T-cell (primary cell): ENCODE data around the gene MBNL3. TPM values are rescaled to one million over a fixed set of nuclear protein-coding genes. Genes with fewer than 3 reads are reported as not detected.

Experiments used
- ATAC-seq, 4 experiments: fragments of 200-7000 bp in 3 of 4; fragments of 150-1000 bp in 1 of 4; cut with Tn5 transposase; replicated peaks in 1 of 4; 1 replicate in 3 of 4; 2 replicates in 1 of 4; pipeline ENCODE4 v1.10.0; 2021; ENCODE audit warnings: moderate library complexity in 3 of 4, mild to moderate bottlenecking in 2 of 4, moderate number of reproducible peaks in 1 of 4
- CTCF ChIA-PET, 2 donors: fragments of 300-600 bp; sonication (Branson Sonifier 250); formaldehyde crosslinking; loops; one replicate each; lab custom pipeline; 2022; ENCODE audit warnings: antibody characterized with exemption in 2 of 2; lab: Charles Lee
- POLR2A ChIA-PET, 2 donors: fragments of 300-600 bp; sonication (Branson Sonifier 250); formaldehyde crosslinking; loops; one replicate each; lab custom pipeline; 2022; ENCODE audit warnings: antibody characterized with exemption in 2 of 2; lab: Charles Lee
- DNase-seq, 35 experiments: peaks; one replicate each; pipeline versions ENCODE4 v3.0.0 to v3.0.0-alpha.2; 2013 to 2023
- H3K27ac ChIP-seq: one replicate; pipeline ENCODE4 v1.5.1; 2013; ENCODE audit warnings: low read length
- H3K27me3 ChIP-seq, 2 experiments: replicated peaks in 1 of 2; 1 replicate in 1 of 2; 2 replicates in 1 of 2; pipeline versions ENCODE4 v1.6.1 to v1.7.0; 2013; ENCODE audit warnings: low read length in 1 of 2, mixed read lengths in 1 of 2; ENCODE audit not compliant: control insufficient read depth in 2 of 2, insufficient read depth in 2 of 2; ENCODE audit errors: extremely low read depth in 1 of 2
- H3K36me3 ChIP-seq, 2 donors: 1 replicate in 1 of 2; 2 replicates in 1 of 2; pipeline versions ENCODE4 v1.6.1 to v1.7.0; 2013; ENCODE audit warnings: low read length in 1 of 2; ENCODE audit not compliant: control insufficient read depth in 2 of 2, insufficient read depth in 1 of 2; ENCODE audit errors: extremely low read depth in 1 of 2
- H3K4me1 ChIP-seq, 2 experiments: 1 replicate in 1 of 2; 2 replicates in 1 of 2; pipeline versions ENCODE4 v1.6.1 to v1.7.0; 2013; ENCODE audit warnings: low read length in 2 of 2, mixed read lengths in 1 of 2; ENCODE audit not compliant: insufficient read depth in 2 of 2, control insufficient read depth in 1 of 2; ENCODE audit errors: extremely low read depth in 1 of 2
- H3K4me3 ChIP-seq, 2 donors: 1 replicate in 1 of 2; 2 replicates in 1 of 2; pipeline versions ENCODE4 v1.5.1 to v1.7.0; 2013; ENCODE audit warnings: mild to moderate bottlenecking in 2 of 2, low read length in 1 of 2, moderate library complexity in 1 of 2; ENCODE audit not compliant: control insufficient read depth in 1 of 2; ENCODE audit errors: extremely low read depth in 1 of 2
- H3K9me3 ChIP-seq: 2 replicates; pipeline ENCODE4 v1.7.0; 2013
- H3K27ac Mint-ChIP-seq, 2 donors: one replicate each; pipeline ENCODE4 v1.8.0; 2020 to 2021; ENCODE audit warnings: mild to moderate bottlenecking in 2 of 2, mixed read lengths in 2 of 2
- H3K27me3 Mint-ChIP-seq, 2 donors: one replicate each; pipeline ENCODE4 v1.8.0; 2021 to 2022; ENCODE audit warnings: mixed read lengths in 2 of 2
- H3K36me3 Mint-ChIP-seq: one replicate; pipeline ENCODE4 v1.8.0; 2021; ENCODE audit warnings: mixed read lengths
- H3K4me1 Mint-ChIP-seq, 3 donors: one replicate each; pipeline ENCODE4 v1.8.0; 2020 to 2022; ENCODE audit warnings: mixed read lengths in 3 of 3, mild to moderate bottlenecking in 1 of 3
- H3K4me3 Mint-ChIP-seq, 3 donors: one replicate each; pipeline ENCODE4 v1.8.0; 2020 to 2022; ENCODE audit warnings: mild to moderate bottlenecking in 3 of 3, mixed read lengths in 3 of 3, moderate library complexity in 3 of 3
- H3K9me3 Mint-ChIP-seq, 3 donors: one replicate each; pipeline ENCODE4 v1.8.0; 2020 to 2022; ENCODE audit warnings: mixed read lengths in 3 of 3
- WGBS: methylation state at CpG from one replicate; pipeline ENCODE4 v1.1.5; 2013; ENCODE audit warnings: missing lambda C conversion rate; ENCODE audit not compliant: insufficient coverage; 5-methylcytosine and 5-hydroxymethylcytosine counted together
- total RNA-seq, 35 experiments: library from RNA in 6 of 35; stranded (reverse) in 6 of 35; fragments of 120-200 nt in 1 of 35; gene quantifications; one replicate each; pipeline versions ENCODE4 v1.2.1 to v1.2.4 and lab custom pipeline; 2013 to 2026

Gene MBNL3
- total RNA-seq, 5 donors from 2014 or later (not counting 1 experiment from before 2014, with no cell fraction given) = 23.3 to 39.5 (median 27.2) TPM

GRCh38 chrX:132435222-132435621 is 53.6 kb downstream of the MBNL3 start:
- CTCF ChIA-PET = no interaction called here
- Histone ChIP-seq H3K36me3 (no peaks in the 10 kb centered on the region), H3K27ac (no peak overlapping the region), H3K4me3 (no peak overlapping the region), H3K9me3 (no peaks in the 10 kb centered on the region), H3K4me1 (no peaks in the 10 kb centered on the region), H3K27me3 (no peaks in the 10 kb centered on the region)
- H3K9me3 Mint-ChIP-seq = no peaks in the 10 kb centered on the region
- ATAC-seq (no peak), DNase-seq (no peak)
- peaks cover 0 to 31% of the 10 kb centered on the region in 2 donors for H3K27me3 Mint-ChIP-seq
- H3K4me1 Mint-ChIP-seq = no peaks in the 10 kb centered on the region
- POLR2A ChIA-PET = no interaction called here
- H3K27ac Mint-ChIP-seq = no peak overlapping the region
- no CpG with 5 or more reads among the region's 1 CpG for WGBS
- no peak overlapping the region for H3K4me3 Mint-ChIP-seq
- H3K36me3 Mint-ChIP-seq = peaks cover 22% of the 10 kb centered on the region

GRCh38 chrX:132433551-132433950 is 55.3 kb downstream of the MBNL3 start:
- no peak for DNase-seq
- no peak overlapping the region for H3K27ac ChIP-seq
- no peaks in the 10 kb centered on the region for H3K9me3 Mint-ChIP-seq
- no peaks in the 10 kb centered on the region for H3K4me1 Mint-ChIP-seq
- peaks cover 0 to 33% of the 10 kb centered on the region in 2 donors for H3K27me3 Mint-ChIP-seq
- ATAC-seq = no peak
- peaks cover 22% of the 10 kb centered on the region for H3K36me3 Mint-ChIP-seq
- H3K4me3 ChIP-seq = no peak overlapping the region
- no peaks in the 10 kb centered on the region for H3K27me3 ChIP-seq
- ChIA-PET POLR2A (no interaction called here), CTCF (no interaction called here)
- no CpG with 5 or more reads among the region's 6 CpGs for WGBS
- H3K27ac Mint-ChIP-seq = no peak overlapping the region
- H3K4me1 ChIP-seq = no peaks in the 10 kb centered on the region
- no peaks in the 10 kb centered on the region for H3K9me3 ChIP-seq
- H3K4me3 Mint-ChIP-seq = no peak overlapping the region
- H3K36me3 ChIP-seq = no peaks in the 10 kb centered on the region

- H3K27ac Mint-ChIP-seq = no peak overlapping the region
- no peak overlapping the region for H3K4me3 Mint-ChIP-seq
- Histone ChIP-seq H3K36me3 (no peaks in the 10 kb centered on the region), H3K9me3 (no peaks in the 10 kb centered on the region), H3K27me3 (no peaks in the 10 kb centered on the region), H3K4me1 (no peaks in the 10 kb centered on the region), H3K27ac (no peak overlapping the region), H3K4me3 (no peak overlapping the region)
- peaks cover 0 to 33% of the 10 kb centered on the region in 2 donors for H3K27me3 Mint-ChIP-seq
- WGBS = no CpG with 5 or more reads among the region's 2 CpGs
- POLR2A ChIA-PET = interaction anchor here in 1 of 2 donors (0.7 kb wide), 1 partner anchor 123 kb away, joined by 3 read pairs; no protein-coding TSS in a partner anchor
- CTCF ChIA-PET = no interaction called here
- H3K4me1 Mint-ChIP-seq = no peaks in the 10 kb centered on the region
- no peaks in the 10 kb centered on the region for H3K9me3 Mint-ChIP-seq
- DNase-seq = no peak
- no peak for ATAC-seq
- H3K36me3 Mint-ChIP-seq = peaks cover 22% of the 10 kb centered on the region
Observed at GRCh38 chrX:132433001-132433400, 55.8 kb downstream of the MBNL3 start.

- DNase-seq (no peak), ATAC-seq (no peak)
- Histone ChIP-seq H3K27ac (no peak overlapping the region), H3K36me3 (no peaks in the 10 kb centered on the region), H3K4me3 (no peak overlapping the region), H3K4me1 (no peaks in the 10 kb centered on the region), H3K27me3 (no peaks in the 10 kb centered on the region), H3K9me3 (no peaks in the 10 kb centered on the region)
- Mint-ChIP-seq H3K27ac (no peak overlapping the region), H3K36me3 (peaks cover 7% of the 10 kb centered on the region), H3K27me3 (peaks cover 0 to 21% of the 10 kb centered on the region in 2 donors), H3K4me3 (no peak overlapping the region), H3K4me1 (peaks cover 2 to 13% (median 12%) of the 10 kb centered on the region in 3 donors), H3K9me3 (no peaks in the 10 kb centered on the region)
- CTCF ChIA-PET = no interaction called here
- POLR2A ChIA-PET = no interaction called here
Observed at GRCh38 chrX:132428896-132429295, 59.9 kb downstream of the MBNL3 start.

GRCh38 chrX:132426695-132427281 is 62.0 kb downstream of the MBNL3 start:
- Histone ChIP-seq H3K27ac (no peak overlapping the region), H3K36me3 (no peaks in the 10 kb centered on the region), H3K4me1 (no peaks in the 10 kb centered on the region), H3K4me3 (no peak overlapping the region), H3K9me3 (no peaks in the 10 kb centered on the region), H3K27me3 (no peaks in the 10 kb centered on the region)
- H3K27me3 Mint-ChIP-seq = peaks cover 0 to 15% of the 10 kb centered on the region in 2 donors
- DNase-seq = no peak
- ChIA-PET POLR2A (no interaction called here), CTCF (no interaction called here)
- no CpG with 5 or more reads among the region's 1 CpG for WGBS
- H3K4me1 Mint-ChIP-seq = peaks cover 2 to 13% (median 13%) of the 10 kb centered on the region in 3 donors
- no peak for ATAC-seq
- no peak overlapping the region for H3K27ac Mint-ChIP-seq
- no peak overlapping the region for H3K4me3 Mint-ChIP-seq
- H3K9me3 Mint-ChIP-seq = no peaks in the 10 kb centered on the region
- H3K36me3 Mint-ChIP-seq = peaks cover 9% of the 10 kb centered on the region

- no peaks in the 10 kb centered on the region for H3K9me3 Mint-ChIP-seq
- H3K36me3 Mint-ChIP-seq = peaks cover 3% of the 10 kb centered on the region
- no peak overlapping the region for H3K4me3 Mint-ChIP-seq
- Histone ChIP-seq H3K27ac (no peak overlapping the region), H3K27me3 (no peaks in the 10 kb centered on the region), H3K36me3 (no peaks in the 10 kb centered on the region), H3K4me3 (no peak overlapping the region), H3K4me1 (no peaks in the 10 kb centered on the region), H3K9me3 (no peaks in the 10 kb centered on the region)
- DNase-seq = no peak
- no CpG with 5 or more reads among the region's 3 CpGs for WGBS
- H3K27me3 Mint-ChIP-seq = peaks cover 0 to 11% of the 10 kb centered on the region in 2 donors
- peaks cover 2 to 13% (median 13%) of the 10 kb centered on the region in 3 donors for H3K4me1 Mint-ChIP-seq
- H3K27ac Mint-ChIP-seq = no peak overlapping the region
- ChIA-PET CTCF (no interaction called here), POLR2A (no interaction called here)
- no peak for ATAC-seq
Observed at GRCh38 chrX:132425744-132426318, 63.0 kb downstream of the MBNL3 start.
